ENCODE results near the gene ZSCAN5A.
"Not testable (repeated sequence)": the region's sequence is repeated elsewhere in the genome, so short reads cannot be mapped to it uniquely, and the experiment has no call there.

ZSCAN5A gene

GRCh38 chr19:56312787-56313657, 1.6 kb downstream of the ZSCAN5A start:
- DNase-seq, result no peak

GRCh38 chr19:56312342-56312741, 2.3 kb downstream of the ZSCAN5A start:
- no peak for DNase-seq

GRCh38 chr19:56310462-56310861, 4.2 kb downstream of the ZSCAN5A start:
- DNase-seq, result no peak

- DNase-seq, result no peak
These were observed 5.0 kb downstream of the ZSCAN5A start for GRCh38 chr19:56309511-56310185.

GRCh38 chr19:56308792-56309191, 5.8 kb downstream of the ZSCAN5A start:
- no peak for DNase-seq

- DNase-seq, result not testable (repeated sequence)
These were observed 7.6 kb downstream of the ZSCAN5A start for GRCh38 chr19:56307062-56307461.

GRCh38 chr19:56306016-56306415, 8.6 kb downstream of the ZSCAN5A start:
- no peak for DNase-seq

- DNase-seq, result no peak
These were observed 10.4 kb downstream of the ZSCAN5A start for GRCh38 chr19:56304243-56304642.

- DNase-seq, result no peak
These were observed 12.6 kb downstream of the ZSCAN5A start for GRCh38 chr19:56301886-56302620.

- no peak for DNase-seq
These were observed 13.5 kb downstream of the ZSCAN5A start for GRCh38 chr19:56301155-56301554.

GRCh38 chr19:56299688-56300087, 15.0 kb downstream of the ZSCAN5A start:
- DNase-seq, result no peak

- DNase-seq, result no peak
These were observed 17.6 kb downstream of the ZSCAN5A start for GRCh38 chr19:56297010-56297409.

- DNase-seq, result no peak
These were observed 18.8 kb downstream of the ZSCAN5A start for GRCh38 chr19:56295531-56296455.

- DNase-seq, result no peak
These were observed 20.1 kb downstream of the ZSCAN5A start for GRCh38 chr19:56294549-56294948.

GRCh38 chr19:56291867-56292266, 22.8 kb downstream of the ZSCAN5A start:
- no peak for DNase-seq

- no peak for DNase-seq
These were observed 24.5 kb downstream of the ZSCAN5A start for GRCh38 chr19:56290104-56290503.

GRCh38 chr19:56284746-56285145, 29.9 kb downstream of the ZSCAN5A start:
- DNase-seq, result no peak

- DNase-seq, result no peak
These were observed 31.8 kb downstream of the ZSCAN5A start for GRCh38 chr19:56282809-56283208.

GRCh38 chr19:56273563-56274117, 41.0 kb downstream of the ZSCAN5A start:
- no peak for DNase-seq

- DNase-seq, result no peak
These were observed 42.4 kb downstream of the ZSCAN5A start, which contains the start of gene EDDM13 for GRCh38 chr19:56272161-56272798. Gene EDDM13 (plus strand): TSS chr19:56272748. CDS start chr19:56272835, 87 bp downstream.

GRCh38 chr19:56271151-56271550, 43.5 kb downstream of the ZSCAN5A start:
- no peak for DNase-seq
